NCI-H128 (cell line): ENCODE measurements around the gene VAT1L.
"Not testable (repeated sequence)": the region's sequence is repeated elsewhere in the genome, so short reads cannot be mapped to it uniquely, and the experiment has no call there.

ENCODE experiments used
- DNase-seq: peaks from one replicate; lab custom pipeline; 2025; ENCODE audit not compliant: unreplicated experiment; lab: John Stamatoyannopoulos, UW

Gene VAT1L

GRCh38 chr16:77987810-77988209 is 199.4 kb downstream of the VAT1L start:
- DNase-seq, result no peak

DNA sequence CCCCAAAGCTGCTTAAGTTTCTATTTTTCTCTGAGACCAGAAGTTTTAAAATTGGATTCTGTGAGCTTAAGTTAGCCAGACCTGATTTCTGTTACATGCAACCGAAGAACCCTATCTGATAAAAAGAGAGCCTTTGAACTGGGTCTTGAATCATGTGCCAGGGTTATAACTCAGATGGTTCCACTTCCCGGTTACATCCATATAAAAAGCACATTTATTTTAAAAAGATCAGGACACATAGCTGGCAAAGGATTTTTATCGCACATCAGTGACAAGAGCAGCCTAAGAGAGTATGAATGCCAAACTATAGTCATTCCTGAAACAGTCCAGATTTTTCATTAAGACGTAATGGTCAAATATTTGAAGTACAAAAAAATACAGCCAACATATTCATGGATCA is 201.5 kb downstream of the VAT1L start:
- no peak for DNase-seq

- DNase-seq, result no peak
Measured at GRCh38 chr16:77991701-77992100, 203.3 kb downstream of the VAT1L start.

- not testable (repeated sequence) for DNase-seq
Measured at GRCh38 chr16:77992381-77992780, 204.0 kb downstream of the VAT1L start.

DNA sequence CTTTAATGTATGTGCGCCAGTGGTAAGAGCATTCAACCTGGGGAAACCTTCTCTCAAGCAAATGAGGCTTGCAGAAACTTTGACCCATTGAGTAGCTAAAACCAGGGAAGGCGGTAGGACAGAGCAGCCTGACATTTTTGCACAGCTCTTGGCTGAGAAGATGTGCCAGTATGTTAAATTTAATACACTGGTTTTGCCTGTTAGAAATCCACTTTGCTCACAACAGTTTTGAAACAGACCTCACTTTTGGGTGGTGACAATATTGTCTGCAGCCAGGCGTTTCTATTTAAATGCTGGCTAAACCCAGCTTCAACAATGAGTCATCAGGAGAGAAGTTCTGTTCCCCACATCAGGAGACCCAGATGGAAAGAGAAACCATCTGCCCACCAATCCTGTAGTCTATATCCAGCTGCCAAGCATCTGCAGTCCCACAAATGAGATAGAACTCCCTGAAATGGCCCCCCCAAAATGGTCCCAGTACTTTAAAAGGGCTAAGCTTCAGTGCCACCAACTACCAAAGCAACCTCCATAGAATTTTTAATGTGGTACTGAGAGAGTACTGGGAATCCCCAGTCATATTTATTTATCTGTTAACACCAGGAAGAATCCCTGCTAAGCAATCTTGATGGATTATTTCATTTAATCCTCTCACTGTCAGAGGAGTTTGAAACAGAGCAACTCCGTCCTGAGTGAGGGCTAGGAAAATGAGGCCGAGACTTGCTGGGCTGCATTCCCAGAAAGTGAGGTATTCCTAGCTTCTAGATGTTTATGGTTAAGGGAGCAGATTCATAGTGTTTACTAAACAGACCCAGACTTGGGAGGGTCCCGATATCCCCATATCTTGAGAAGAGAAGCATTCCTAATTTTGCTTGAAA is 205.0 kb downstream of the VAT1L start:
- DNase-seq, result no peak

DNA sequence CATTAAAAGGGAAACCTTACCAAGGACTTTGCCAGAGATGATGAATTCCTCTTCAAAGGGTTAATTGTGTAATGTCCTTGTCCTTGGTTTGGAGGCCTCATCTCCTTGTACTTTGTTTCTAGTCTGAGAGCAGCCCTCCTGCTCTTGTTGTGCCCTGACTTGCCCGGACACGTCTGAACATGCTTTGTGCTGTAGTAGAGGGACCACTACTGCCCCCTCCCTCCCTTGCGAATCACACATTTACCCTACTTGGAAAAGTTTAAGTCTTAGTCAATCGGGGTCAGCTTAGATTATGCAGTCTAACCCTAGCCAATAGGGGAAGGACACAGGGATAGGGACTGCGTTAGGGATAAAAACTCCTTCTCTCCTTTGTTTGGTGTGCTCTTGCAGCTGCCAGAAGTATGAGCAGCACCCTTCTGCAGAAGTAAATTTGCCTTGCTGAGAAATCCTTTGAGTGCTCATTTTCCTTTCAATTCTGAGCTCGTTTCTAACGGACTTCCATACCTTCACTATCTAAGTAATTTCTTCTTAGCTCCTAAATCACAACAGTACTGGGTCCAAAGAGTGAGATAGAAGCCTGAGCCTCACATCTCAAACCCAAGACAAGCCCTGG is 207.6 kb downstream of the VAT1L start:
- no peak for DNase-seq

DNA sequence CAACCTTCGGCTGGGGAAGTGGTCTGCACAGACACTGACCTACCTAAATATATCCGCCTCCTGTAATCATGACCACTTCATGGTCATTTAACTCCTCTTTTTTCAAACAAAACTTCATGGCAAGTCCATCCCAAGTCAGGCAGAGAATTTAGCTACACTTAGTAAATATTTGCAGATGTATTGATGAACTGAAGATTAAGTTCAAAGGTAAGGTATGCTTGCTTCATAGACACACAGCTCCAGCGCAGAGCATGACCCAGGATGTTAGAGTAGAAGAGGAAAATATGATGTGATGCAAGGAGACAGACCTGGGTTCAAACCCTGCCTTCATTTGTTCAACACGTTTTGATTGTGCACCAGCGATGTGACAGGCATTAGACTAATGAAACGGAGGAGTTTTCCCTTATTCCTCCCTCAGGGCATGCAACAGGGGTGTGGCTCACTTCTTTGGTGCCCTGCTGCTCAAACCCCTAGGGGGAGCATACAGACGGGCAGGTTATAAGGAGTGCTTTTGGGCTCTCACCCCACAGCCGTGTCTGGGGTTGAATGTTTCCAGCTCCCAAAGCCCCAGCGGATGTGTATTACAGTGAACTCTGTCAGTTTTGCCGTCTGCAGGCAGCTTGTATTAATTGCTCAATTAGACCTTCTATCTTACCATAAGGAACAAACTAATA is 210.1 kb downstream of the VAT1L start:
- DNase-seq, result no peak

- no peak for DNase-seq
Measured at GRCh38 chr16:78001451-78002025, 213.2 kb downstream of the VAT1L start.

- peak; percentile 35 for DNase-seq
Measured at GRCh38 chr16:78002915-78003538, 214.7 kb downstream of the VAT1L start.

DNA sequence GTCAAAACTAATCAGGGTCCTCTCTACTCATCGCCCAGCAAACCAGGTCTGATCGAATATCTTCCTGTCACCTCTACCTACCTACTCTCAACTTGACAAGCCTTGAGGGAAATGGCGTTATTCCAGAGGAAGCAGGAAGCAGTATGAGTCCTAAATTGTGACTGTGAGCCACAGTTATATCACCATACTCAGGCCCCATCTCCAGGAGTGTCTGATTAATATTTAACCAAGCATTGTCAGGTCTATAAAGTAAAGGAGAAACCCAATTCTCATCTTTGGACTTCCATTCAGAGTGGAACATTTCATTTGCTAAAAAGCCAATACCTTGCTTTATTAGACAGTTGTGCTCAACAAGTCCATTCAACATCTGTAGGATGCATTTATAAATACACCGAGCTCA is 216.2 kb downstream of the VAT1L start:
- no peak for DNase-seq

- no peak for DNase-seq
Measured at GRCh38 chr16:78005881-78006280, 217.5 kb downstream of the VAT1L start.

DNA sequence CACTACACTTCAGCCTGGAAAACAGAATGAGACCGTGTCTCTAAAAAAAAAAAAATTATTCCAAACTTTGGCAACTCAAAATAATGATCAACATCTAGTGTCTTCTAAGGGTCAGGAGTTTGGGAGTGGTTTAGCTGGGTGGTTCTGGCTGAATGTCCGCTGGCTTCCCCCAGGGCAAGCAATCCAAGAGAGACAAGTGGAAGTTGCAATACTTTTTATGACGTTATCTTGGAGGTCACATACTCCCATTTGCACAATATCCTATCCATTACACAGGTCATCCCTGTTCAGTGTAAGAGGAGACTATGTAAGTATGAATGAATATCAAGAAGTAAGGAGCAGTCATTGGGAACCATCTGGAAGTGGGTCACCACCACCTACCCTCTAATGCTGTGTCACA is 218.8 kb downstream of the VAT1L start:
- DNase-seq, result no peak

GRCh38 chr16:78022347-78023060 is 234.1 kb downstream of the VAT1L start, which contains the start of gene CLEC3A:
CLEC3A (plus strand) TSS chr16:78022548; CDS start chr16:78022627, 79 bp downstream.
- DNase-seq, result no peak

DNA sequence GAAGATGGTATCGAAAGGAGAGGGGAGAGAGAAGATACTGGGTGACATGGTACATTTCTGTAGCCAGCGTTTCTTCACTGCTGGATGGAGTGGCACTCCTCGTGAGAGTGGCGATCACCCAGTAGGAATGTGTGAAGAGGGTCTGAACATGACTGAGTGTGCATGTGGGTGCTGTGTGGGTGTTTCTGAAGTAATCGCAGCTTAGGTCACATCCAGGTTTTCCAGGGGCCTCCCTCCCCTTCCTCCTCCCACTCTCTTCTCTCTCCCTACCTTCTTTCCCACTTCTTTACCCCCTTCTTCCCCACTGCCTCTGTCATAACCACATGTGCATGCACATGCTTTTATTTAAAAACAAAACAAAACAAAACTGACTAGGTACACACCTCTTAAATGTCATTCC is 235.8 kb downstream of the VAT1L start:
- DNase-seq, result no peak

DNA sequence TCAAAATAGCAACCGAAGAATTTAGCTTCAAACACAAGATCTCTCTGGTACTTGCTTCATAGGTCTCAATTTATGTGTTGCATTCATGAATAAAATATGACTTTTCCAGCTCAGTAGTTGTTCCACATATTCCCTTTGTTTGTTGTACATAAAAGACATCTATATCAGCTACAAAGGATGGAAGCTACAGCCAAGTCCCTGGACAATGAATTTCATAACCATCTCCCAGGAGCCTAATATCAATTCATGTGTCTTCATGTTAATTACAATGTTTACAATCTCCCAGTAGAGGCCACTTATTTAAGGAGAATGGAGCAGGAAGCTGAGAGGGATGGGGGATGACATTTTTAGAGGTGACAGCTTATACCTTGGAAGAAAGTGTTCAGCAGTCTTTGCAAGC is 237.3 kb downstream of the VAT1L start:
- DNase-seq, result no peak

GRCh38 chr16:78028018-78028417 is 239.7 kb downstream of the VAT1L start:
- DNase-seq, result no peak
